Measurements from ENCODE around the gene FAM83G.

DNA sequence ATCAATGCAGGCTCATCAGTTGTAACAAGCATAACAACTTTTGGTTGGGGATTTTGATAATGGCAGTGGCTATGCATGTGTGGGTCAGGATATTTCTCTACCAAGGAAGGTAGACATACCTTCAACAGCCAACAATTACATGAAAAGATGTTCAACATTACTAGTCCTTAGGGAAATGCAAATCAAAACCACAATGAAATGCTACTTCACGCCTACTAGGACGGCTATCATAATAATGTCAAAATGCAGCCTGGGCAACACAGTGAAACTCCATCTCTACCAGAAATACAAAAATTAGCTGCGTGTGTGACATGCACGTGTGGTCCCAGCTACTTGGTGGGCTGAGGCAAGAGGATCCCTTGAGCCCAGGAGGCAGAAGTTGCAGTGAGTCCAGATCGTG is 59.9 kb downstream of the FAM83G start:
- TF ChIP-seq POLR2A (IDR thresholded peaks at IDR 0.05; ENCODE audit: low read length) (no peak), GATA1 (IDR thresholded peaks at IDR 0.05; ENCODE audit: low read depth, low read length) (no peak)
